ENCODE measurements around the gene GAS7.

DNA sequence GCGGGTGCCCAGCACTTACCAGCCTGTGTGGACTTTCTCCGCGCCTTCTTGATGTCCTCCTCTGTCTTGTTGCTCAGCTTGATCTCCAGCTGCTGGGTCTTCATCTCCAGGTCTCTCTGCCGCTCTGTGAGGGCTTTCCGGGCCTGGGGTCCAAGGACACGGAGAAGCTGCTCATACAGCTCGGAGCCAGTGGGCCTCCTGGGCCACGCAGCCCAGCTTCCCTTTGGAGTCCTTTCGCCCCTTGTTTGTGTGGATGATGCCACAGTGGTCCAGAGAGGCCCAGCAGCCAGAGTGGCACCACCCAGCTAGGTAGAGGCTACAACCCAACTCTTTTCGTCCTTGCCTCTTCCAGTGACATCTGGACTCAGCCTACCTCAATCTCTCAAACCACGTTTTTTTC is 272.9 kb downstream of the GAS7 start:
- TF ChIP-seq EP300 (IDR thresholded peaks at IDR 0.05): no peak
- TF ChIP-seq, protein P1, sequence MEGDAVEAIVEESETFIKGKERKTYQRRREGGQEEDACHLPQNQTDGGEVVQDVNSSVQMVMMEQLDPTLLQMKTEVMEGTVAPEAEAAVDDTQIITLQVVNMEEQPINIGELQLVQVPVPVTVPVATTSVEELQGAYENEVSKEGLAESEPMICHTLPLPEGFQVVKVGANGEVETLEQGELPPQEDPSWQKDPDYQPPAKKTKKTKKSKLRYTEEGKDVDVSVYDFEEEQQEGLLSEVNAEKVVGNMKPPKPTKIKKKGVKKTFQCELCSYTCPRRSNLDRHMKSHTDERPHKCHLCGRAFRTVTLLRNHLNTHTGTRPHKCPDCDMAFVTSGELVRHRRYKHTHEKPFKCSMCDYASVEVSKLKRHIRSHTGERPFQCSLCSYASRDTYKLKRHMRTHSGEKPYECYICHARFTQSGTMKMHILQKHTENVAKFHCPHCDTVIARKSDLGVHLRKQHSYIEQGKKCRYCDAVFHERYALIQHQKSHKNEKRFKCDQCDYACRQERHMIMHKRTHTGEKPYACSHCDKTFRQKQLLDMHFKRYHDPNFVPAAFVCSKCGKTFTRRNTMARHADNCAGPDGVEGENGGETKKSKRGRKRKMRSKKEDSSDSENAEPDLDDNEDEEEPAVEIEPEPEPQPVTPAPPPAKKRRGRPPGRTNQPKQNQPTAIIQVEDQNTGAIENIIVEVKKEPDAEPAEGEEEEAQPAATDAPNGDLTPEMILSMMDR (IDR thresholded peaks at IDR 0.05): no peak
- no peak for TF ChIP-seq POLR2AphosphoS5 (IDR thresholded peaks at IDR 0.05)

All from stomach (tissue), 4 donors.